T-helper 1 cell treated with Interleukin-12 subunit alpha and Interleukin-12 subunit beta and Interleukin-4 antibody, amounts not matched to agents 30 ng/mL and 1 ng/mL, for 36 hours (primary cell): ENCODE measurements around the gene RIOK3. TPM values are rescaled to one million over a fixed set of nuclear protein-coding genes. Genes with fewer than 3 reads are reported as not detected.

Source experiments
- intact Hi-C: fragments of 100-400 bp; cut with micrococcal nuclease; formaldehyde crosslinking; loops from one replicate; pipeline ENCODE4 v1.15.1; 2024
- total RNA-seq: library from RNA; stranded (reverse); gene quantifications from 2 replicates; pipeline ENCODE4 v1.2.3, GENCODE V29; 2022

Gene RIOK3
- total RNA-seq, 1 donor from 2014 or later, result 67.9 TPM

- intact Hi-C loops, result loop anchor here (10.0 kb wide), 1 partner anchor 1746 kb away; the partner anchor contains the start of gene ABHD3
Observed at GRCh38 chr18:23451011-23451410, 2.1 kb upstream of the RIOK3 start.

- intact Hi-C loops, result loop anchor here (10.0 kb wide), 1 partner anchor 1747 kb away; the partner anchor contains the start of gene ABHD3
Observed at GRCh38 chr18:23451491-23451890, 1.6 kb upstream of the RIOK3 start.

GRCh38 chr18:23452347-23452727 lies 750 bp upstream of the RIOK3 start:
- intact Hi-C loops, result loop anchor here (2.0 to 10.0 kb wide), 3 partner anchors 36 to 1748 kb away; partner anchors contain the start of genes ABHD3 and TTC39C

- intact Hi-C loops, result loop anchor here (1.0 to 10.0 kb wide), 11 partner anchors 15 to 1749 kb away; partner anchors contain the start of genes ABHD3, NPC1, RBBP8 and RMC1
Observed at GRCh38 chr18:23453680-23454058, 582 bp downstream of the RIOK3 start.

GRCh38 chr18:23456835-23457234 lies 3.7 kb downstream of the RIOK3 start:
- intact Hi-C loops, result loop anchor here (10.0 kb wide), 1 partner anchor 1752 kb away; the partner anchor contains the start of gene ABHD3

GRCh38 chr18:23458830-23459529 lies 5.9 kb downstream of the RIOK3 start:
- intact Hi-C loops, result loop anchor here (2.0 to 10.0 kb wide), 2 partner anchors 14 to 1754 kb away; partner anchors contain the start of gene ABHD3

GRCh38 chr18:23459530-23459921 lies 6.4 kb downstream of the RIOK3 start:
- intact Hi-C loops, result loop anchor here (2.0 to 10.0 kb wide), 2 partner anchors 13 to 1755 kb away; partner anchors contain the start of gene ABHD3

- intact Hi-C loops, result no loop called here
Observed at GRCh38 chr18:23460285-23461273, 7.5 kb downstream of the RIOK3 start.

GRCh38 chr18:23462876-23463275 lies 9.8 kb downstream of the RIOK3 start:
- intact Hi-C loops, result no loop called here

- intact Hi-C loops, result no loop called here
Observed at GRCh38 chr18:23468753-23469459, 15.8 kb downstream of the RIOK3 start.

GRCh38 chr18:23470620-23471387 lies 17.7 kb downstream of the RIOK3 start:
- intact Hi-C loops, result no loop called here

GRCh38 chr18:23471486-23471885 lies 18.4 kb downstream of the RIOK3 start:
- intact Hi-C loops, result no loop called here

GRCh38 chr18:23479829-23480505 lies 26.9 kb downstream of the RIOK3 start:
- intact Hi-C loops, result no loop called here

- intact Hi-C loops, result no loop called here
Observed at GRCh38 chr18:23484561-23485182, 31.6 kb downstream of the RIOK3 start.

- intact Hi-C loops, result no loop called here
Observed at GRCh38 chr18:23485386-23485785, 32.3 kb downstream of the RIOK3 start.

- intact Hi-C loops, result loop anchor here (2.0 kb wide), 2 partner anchors 15 to 35 kb away; partner anchors contain the start of genes RIOK3 and RMC1
Observed at GRCh38 chr18:23487738-23488570, 34.9 kb downstream of the RIOK3 start.

- intact Hi-C loops, result loop anchor here (2.0 kb wide), 2 partner anchors 13 to 37 kb away; partner anchors contain the start of genes RIOK3 and RMC1
Observed at GRCh38 chr18:23489586-23489985, 36.5 kb downstream of the RIOK3 start.

- intact Hi-C loops, result no loop called here
Observed at GRCh38 chr18:23493654-23494053, 40.6 kb downstream of the RIOK3 start.
